H1 (cell line): Measurements from ENCODE around the gene WDR74. TPM values are rescaled to one million over a fixed set of nuclear protein-coding genes. Genes with fewer than 3 reads are reported as not detected.

Experiments used
- CTCF ChIA-PET: fragments of 300-600 bp; sonication (Branson Sonifier 250); formaldehyde crosslinking; loops from one replicate; lab custom pipeline; 2021; ENCODE audit not compliant: partially characterized antibody; lab: Charles Lee
- POLR2A ChIA-PET: fragments of 300-600 bp; sonication (Branson Sonifier 250); formaldehyde crosslinking; loops from one replicate; lab custom pipeline; 2021; ENCODE audit warnings: inconsistent platforms; ENCODE audit not compliant: partially characterized antibody; lab: Charles Lee
- DNase-seq, 2 experiments: peaks; one replicate each; pipeline versions ENCODE4 v3.0.0 to v3.0.0-alpha.2; 2010 to 2022; ENCODE audit warnings: low spot score in 2 of 2, low read depth in 1 of 2, mixed read lengths in 1 of 2
- FAIRE-seq: peaks from 2 replicates; lab custom pipeline; 2011; peaks lifted over from hg19 to GRCh38; lab: Jason Lieb, UNC
- H2AFZ ChIP-seq: 2 replicates; pipeline ENCODE4 v1.8.1; 2012; ENCODE audit warnings: low read length, inconsistent platforms
- H2AK5ac ChIP-seq: 2 replicates; pipeline ENCODE4 v1.6.1; 2013; ENCODE audit warnings: low read depth, low read length
- H2BK120ac ChIP-seq: replicated peaks from 2 replicates; pipeline ENCODE3; 2013; ENCODE audit warnings: low read depth, low read length, inconsistent platforms
- H2BK12ac ChIP-seq: 2 replicates; pipeline ENCODE4 v1.6.1; 2013; ENCODE audit warnings: low read depth, low read length
- H2BK15ac ChIP-seq: 2 replicates; pipeline ENCODE4 v1.6.1; 2013; ENCODE audit warnings: low read length
- H2BK20ac ChIP-seq: 2 replicates; pipeline ENCODE4 v1.6.1; 2013; ENCODE audit warnings: low read length
- H2BK5ac ChIP-seq: 2 replicates; pipeline ENCODE4 v1.6.1; 2013; ENCODE audit warnings: low read depth, low read length
- H3K14ac ChIP-seq: 2 replicates; pipeline ENCODE4 v1.6.1; 2013; ENCODE audit warnings: inconsistent platforms; ENCODE audit not compliant: insufficient read length
- H3K18ac ChIP-seq: 2 replicates; pipeline ENCODE4 v1.6.1; 2013; ENCODE audit warnings: low read length; ENCODE audit errors: extremely low read depth
- H3K23ac ChIP-seq: 2 replicates; pipeline ENCODE4 v1.6.1; 2013; ENCODE audit warnings: inconsistent platforms; ENCODE audit not compliant: insufficient read length
- H3K23me2 ChIP-seq: 2 replicates; pipeline ENCODE4 v1.6.1; 2013; ENCODE audit warnings: low read depth, low read length
- H3K27ac ChIP-seq: 2 replicates; pipeline ENCODE4 v1.6.1; 2011; ENCODE audit warnings: low read depth, low read length, inconsistent platforms
- H3K27me3 ChIP-seq, 4 experiments: replicated peaks in 1 of 4; 1 replicate in 1 of 4; 2 replicates in 3 of 4; pipeline versions ENCODE4 v1.6.1 to v1.8.1; 2011 to 2013; ENCODE audit warnings: low read length in 3 of 4, mild to moderate bottlenecking in 3 of 4, inconsistent platforms in 2 of 4, mixed read lengths in 2 of 4, moderate library complexity in 1 of 4; ENCODE audit not compliant: control insufficient read depth in 3 of 4, insufficient read depth in 3 of 4; ENCODE audit errors: extremely low read depth in 1 of 4
- H3K36me3 ChIP-seq, 4 experiments: 2 replicates each; pipeline versions ENCODE4 v1.6.1 to v1.8.1; 2011 to 2013; ENCODE audit warnings: mild to moderate bottlenecking in 4 of 4, low read length in 3 of 4, moderate library complexity in 2 of 4, control low read depth in 1 of 4, inconsistent platforms in 1 of 4; ENCODE audit not compliant: insufficient read depth in 4 of 4, control insufficient read depth in 2 of 4
- H3K4ac ChIP-seq: replicated peaks from 2 replicates; pipeline ENCODE3; 2013; ENCODE audit warnings: low read length, low read depth, mixed read lengths, inconsistent platforms; ENCODE audit not compliant: insufficient read length
- H3K4me1 ChIP-seq, 4 experiments: replicated peaks in 1 of 4; 1 replicate in 1 of 4; 2 replicates in 3 of 4; pipeline versions ENCODE4 v1.6.1 to v1.8.1; 2011 to 2013; ENCODE audit warnings: low read length in 3 of 4, inconsistent platforms in 2 of 4, mixed read lengths in 1 of 4; ENCODE audit not compliant: insufficient read depth in 4 of 4, control insufficient read depth in 3 of 4
- H3K4me2 ChIP-seq, 2 experiments: 2 replicates each; pipeline versions ENCODE4 v1.6.1 to v1.8.1; 2011 to 2013; ENCODE audit warnings: low read depth in 2 of 2, low read length in 2 of 2, control low read depth in 1 of 2, inconsistent platforms in 1 of 2, mild to moderate bottlenecking in 1 of 2; ENCODE audit not compliant: insufficient read depth in 1 of 2
- H3K4me3 ChIP-seq, 4 experiments: fragments of 200-600, 300-600 bp in 1 of 4; sonication (generic), shearing (Covaris generic), sonication (Bioruptor Twin) in 1 of 4; 2 replicates each; pipeline versions ENCODE4 v1.5.1 to v1.8.1; 2011 to 2016; ENCODE audit warnings: low read length in 4 of 4, low read depth in 3 of 4, control low read depth in 2 of 4, inconsistent platforms in 2 of 4, mild to moderate bottlenecking in 2 of 4, mixed read lengths in 1 of 4, moderate library complexity in 1 of 4; ENCODE audit not compliant: insufficient read depth in 2 of 4; ENCODE audit errors: extremely low read depth in 1 of 4
- H3K56ac ChIP-seq: replicated peaks from 2 replicates; pipeline ENCODE3; 2013; ENCODE audit warnings: low read depth, mild to moderate bottlenecking, mixed read lengths, low read length, inconsistent platforms; ENCODE audit not compliant: insufficient read length
- H3K79me1 ChIP-seq: 2 replicates; pipeline ENCODE4 v1.6.1; 2013; ENCODE audit warnings: low read depth, low read length, control low read depth
- H3K79me2 ChIP-seq, 2 experiments: 2 replicates each; pipeline versions ENCODE4 v1.6.1 to v1.8.1; 2012 to 2013; ENCODE audit warnings: low read length in 2 of 2, mild to moderate bottlenecking in 2 of 2, inconsistent platforms in 1 of 2; ENCODE audit not compliant: insufficient read depth in 2 of 2, control insufficient read depth in 1 of 2
- H3K9ac ChIP-seq, 4 experiments: replicated peaks in 1 of 4; 1 replicate in 1 of 4; 2 replicates in 3 of 4; pipeline versions ENCODE4 v1.6.1 to v1.8.1; 2011 to 2013; ENCODE audit warnings: low read depth in 3 of 4, low read length in 3 of 4, control low read depth in 2 of 4, mild to moderate bottlenecking in 2 of 4, moderate library complexity in 2 of 4, inconsistent platforms in 1 of 4; ENCODE audit errors: extremely low read depth in 1 of 4
- H3K9me3 ChIP-seq, 2 experiments: 2 replicates each; pipeline versions ENCODE4 v1.6.1 to v1.8.1; 2012 to 2013; ENCODE audit warnings: mild to moderate bottlenecking in 2 of 2, moderate library complexity in 2 of 2, control low read depth in 1 of 2, inconsistent platforms in 1 of 2, low read depth in 1 of 2, low read length in 1 of 2, mixed read lengths in 1 of 2; ENCODE audit not compliant: insufficient read depth in 2 of 2
- H4K20me1 ChIP-seq, 2 experiments: replicated peaks in 1 of 2; 2 replicates each; pipeline versions ENCODE3 to v1.8.1; 2011 to 2013; ENCODE audit warnings: inconsistent platforms in 2 of 2, low read length in 2 of 2, mild to moderate bottlenecking in 1 of 2; ENCODE audit not compliant: insufficient read depth in 2 of 2, control insufficient read depth in 1 of 2
- H4K5ac ChIP-seq: 2 replicates; pipeline ENCODE4 v1.6.1; 2013; ENCODE audit warnings: low read length, low read depth, mixed read lengths, inconsistent platforms; ENCODE audit not compliant: insufficient read length
- H4K8ac ChIP-seq: 2 replicates; pipeline ENCODE4 v1.8.0; 2013; ENCODE audit warnings: mild to moderate bottlenecking, moderate library complexity, low read length, inconsistent platforms; ENCODE audit not compliant: insufficient read depth; ENCODE audit errors: extremely low read depth
- H4K91ac ChIP-seq: replicated peaks from 2 replicates; pipeline ENCODE3; 2013; ENCODE audit warnings: low read length, mixed read lengths, inconsistent platforms; ENCODE audit not compliant: insufficient read length
- ATF2 ChIP-seq: IDR thresholded peaks from 2 replicates; pipeline ENCODE4 v1.6.1; 2012; ENCODE audit warnings: low read length, inconsistent platforms
- BCL11A ChIP-seq, 2 experiments: IDR thresholded peaks; one replicate each; pipeline ENCODE4 v1.6.1; 2011; ENCODE audit warnings: low read depth in 2 of 2, low read length in 2 of 2, mild to moderate bottlenecking in 2 of 2
- GABPA ChIP-seq: IDR thresholded peaks from 2 replicates; pipeline ENCODE4 v1.6.1; 2011; ENCODE audit warnings: mild to moderate bottlenecking, low read length, moderate library complexity, borderline replicate concordance; ENCODE audit not compliant: insufficient read depth
- KDM5A ChIP-seq: fragments of 200-600 bp; IDR thresholded peaks from 2 replicates; pipeline ENCODE4 v1.7.1; 2012; ENCODE audit warnings: mild to moderate bottlenecking, low read length, inconsistent platforms, mixed read lengths
- NRF1 ChIP-seq: IDR thresholded peaks from 2 replicates; pipeline ENCODE4 v1.6.1; 2011; ENCODE audit warnings: mild to moderate bottlenecking, low read depth, low read length, improper control_type of control experiment
- POLR2AphosphoS5 ChIP-seq: IDR thresholded peaks from 2 replicates; pipeline ENCODE4 v1.6.1; 2011; ENCODE audit warnings: low read depth, low read length
- TAF1 ChIP-seq: IDR thresholded peaks from 2 replicates; pipeline ENCODE4 v1.6.1; 2011; ENCODE audit warnings: mild to moderate bottlenecking, low read depth, low read length
- WGBS, 2 experiments: shearing (Covaris generic) in 1 of 2; methylation state at CpG; one replicate each; pipeline versions ENCODE4 v1.1.6 to v1.1.7; 2013 to 2015; ENCODE audit warnings: low lambda C conversion rate in 2 of 2, mixed read lengths in 2 of 2, inconsistent platforms in 1 of 2, low coverage in 1 of 2, missing lambda C conversion rate in 1 of 2; ENCODE audit not compliant: insufficient replicate concordance in 2 of 2, insufficient coverage in 1 of 2, insufficient read length in 1 of 2; ENCODE audit errors: extremely low coverage in 1 of 2, missing lambda C conversion rate in 1 of 2; 5-methylcytosine and 5-hydroxymethylcytosine counted together
- polyA plus RNA-seq, 7 experiments: library from polyadenylated mRNA; depleted of rRNA in 3 of 7; stranded (reverse) in 5 of 7; unstranded in 2 of 7; fragments of >200 nt in 5 of 7; fragments of 200-250 nt in 2 of 7; gene quantifications; 1 replicate in 5 of 7; 2 replicates in 1 of 7; 4 replicates in 1 of 7; pipeline versions ENCODE4 v1.2.1 to v1.2.3, GENCODE V29; 2011 to 2013; ENCODE audit warnings: missing spikeins in 2 of 7, mixed read lengths in 2 of 7
- total RNA-seq: library from RNA; stranded (reverse); fragmentation: NEBNext Ultra II Directional; extraction: Animal tissue kit (Norgen Biotek cat#: 25700); gene quantifications from 2 replicates; pipeline ENCODE4 v1.2.1, GENCODE V29; 2021

The WDR74 gene
- total and polyA plus RNA-seq, 2 of the 8 experiments (the other 6 are each of a cell fraction or from before 2014, with no cell fraction given), result 93.6 to 97.0 TPM

DNA sequence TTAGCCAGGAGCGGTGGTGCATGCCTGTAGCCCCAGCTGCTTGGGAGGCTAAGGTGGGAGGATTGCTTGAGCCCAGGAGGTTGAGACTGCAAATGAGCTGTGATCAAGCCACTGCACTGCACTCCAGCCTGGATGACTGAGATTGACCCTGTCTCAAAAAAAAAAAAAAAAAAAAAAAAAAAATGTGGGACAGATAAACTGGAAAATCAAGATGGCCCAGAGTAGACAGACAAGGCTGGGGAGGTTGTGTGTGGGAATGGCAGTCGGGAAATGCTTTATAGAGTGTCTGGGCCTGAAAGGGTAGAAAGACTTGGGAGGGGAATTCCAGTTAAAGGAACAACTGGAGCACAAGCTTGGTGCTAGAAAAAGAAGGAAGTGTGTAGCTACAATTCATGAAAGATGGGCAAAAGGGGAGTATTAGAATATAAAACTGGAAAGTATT, 18.2 kb upstream of the WDR74 start:
- H3K27ac ChIP-seq, result 0 out of 2 replicates have a peak overlapping the region, but pooled peaks have one; percentile 26
- no peak for FAIRE-seq

More for the DNA sequence above, 18.2 kb upstream of the WDR74 start:
- Histone ChIP-seq H3K14ac (no peak overlapping the region), H2BK20ac (no peak overlapping the region), H2BK120ac (no peak overlapping the region), H3K4ac (no peak overlapping the region), H3K4me2 (peak overlapping the region; percentile 78 to 95), H3K23me2 (peaks cover 14% of the 10 kb centered on the region), H3K27me3 (no peaks in the 10 kb centered on the region), H3K4me1 (peaks cover 0 to 14% (median 9%) of the 10 kb centered on the region in 4 experiments; a peak in 4 of 7 replicates), H3K9me3 (no peaks in the 10 kb centered on the region), H2BK15ac (no peak overlapping the region), H2BK5ac (peak overlapping the region; percentile 85; the same call in 1 of the 2 replicates), H3K23ac (no peak overlapping the region), H3K36me3 (peaks cover 25 to 49% (median 27%) of the 10 kb centered on the region in 4 experiments), H2AK5ac (peak overlapping the region; percentile 42; the same call in 1 of the 2 replicates), H2AFZ (no peak overlapping the region), H3K79me2 (peaks cover 56 to 97% of the 10 kb centered on the region in 2 experiments), H3K79me1 (peaks cover 5% of the 10 kb centered on the region; the same call in 1 of the 2 replicates), H4K8ac (no peak overlapping the region), H2BK12ac (no peak overlapping the region), H4K91ac (no peak overlapping the region), H3K9ac (peak overlapping the region; percentile 64 to 100 (median 100); a peak in 5 of 7 replicates), H4K5ac (no peak overlapping the region), H3K4me3 (peak overlapping the region; percentile 74 to 100 (median 90)), H3K56ac (no peak overlapping the region), H3K18ac (peak overlapping the region; percentile 53; the same call in 1 of the 2 replicates), H4K20me1 (peaks cover 4 to 23% of the 10 kb centered on the region in 2 experiments)
- CTCF ChIA-PET, result interaction anchor here (0.6 to 1.5 kb wide), 9 partner anchors 22 to 784 kb away, joined by 3 to 7 read pairs (median 3); partner anchors contain the start of genes GNG3, SLC3A2 and UQCC3
- POLR2A ChIA-PET, result interaction anchor here (1.1 to 20.0 kb wide), 18 partner anchors 8 to 832 kb away, joined by 3 to 2104 read pairs (median 30); partner anchors contain the start of genes BSCL2, C11orf98, CSKMT and EEF1G
- WGBS, 2 experiments, result 31% methylated on average over 2 of the region's 2 CpGs; no CpG with 5 or more reads in 1 of the 2 experiments
- no peak for DNase-seq
- TF ChIP-seq GABPA (no peak), BCL11A (IDR thresholded peaks at IDR 0.05; ENCODE audit: low read depth in 2 of 2, low read length in 2 of 2) (no peak), ATF2 (no peak), NRF1 (no peak), TAF1 (0 out of 2 replicates have a peak, but pooled peaks have one; percentile 18), KDM5A (no peak), POLR2AphosphoS5 (no peak)
